CD4-positive, alpha-beta T cell (primary cell): Measurements from ENCODE around the gene KDM2B. TPM values are rescaled to one million over a fixed set of nuclear protein-coding genes. Genes with fewer than 3 reads are reported as not detected.

Experiments
- ATAC-seq: fragments of 200-7000 bp; cut with Tn5 transposase; one replicate; pipeline ENCODE4 v1.10.0; 2022; ENCODE audit warnings: mild to moderate bottlenecking; ENCODE audit not compliant: poor library complexity
- CTCF ChIA-PET: fragments of 350-600 bp; sonication (Branson Sonifier 250); formaldehyde crosslinking; loops from one replicate; lab custom pipeline; 2021; ENCODE audit warnings: antibody characterized with exemption, inconsistent platforms; lab: Charles Lee
- POLR2A ChIA-PET: fragments of 350-600 bp; sonication (Branson Sonifier 250); formaldehyde crosslinking; loops from one replicate; lab custom pipeline; 2021; ENCODE audit warnings: antibody characterized with exemption, inconsistent platforms; lab: Charles Lee
- DNase-seq, 14 experiments: peaks; one replicate each; pipeline ENCODE4 v3.0.0-alpha.2; 2013 to 2020; ENCODE audit warnings: mixed read lengths in 2 of 14
- H3K27ac ChIP-seq, 2 donors: one replicate each; pipeline versions ENCODE4 v1.5.1 to v1.7.0; 2013; ENCODE audit warnings: low read length in 2 of 2, low read depth in 1 of 2, mild to moderate bottlenecking in 1 of 2
- H3K27me3 ChIP-seq, 2 experiments: 1 replicate in 1 of 2; 2 replicates in 1 of 2; pipeline versions ENCODE4 v1.6.1 to v1.7.0; 2013; ENCODE audit warnings: low read length in 2 of 2, control low read depth in 1 of 2, mild to moderate bottlenecking in 1 of 2, moderate library complexity in 1 of 2; ENCODE audit not compliant: insufficient read depth in 2 of 2, control insufficient read depth in 1 of 2
- H3K36me3 ChIP-seq: one replicate; pipeline ENCODE4 v1.6.1; 2013; ENCODE audit warnings: low read length, control low read depth; ENCODE audit not compliant: insufficient read depth
- H3K4me1 ChIP-seq: one replicate; pipeline ENCODE4 v1.6.1; 2013; ENCODE audit warnings: low read length, control low read depth; ENCODE audit not compliant: insufficient read depth
- H3K4me3 ChIP-seq: one replicate; pipeline ENCODE4 v1.5.1; 2013; ENCODE audit warnings: mild to moderate bottlenecking, low read length, moderate library complexity
- H3K9me3 ChIP-seq, 2 experiments: 1 replicate in 1 of 2; 2 replicates in 1 of 2; pipeline versions ENCODE4 v1.6.1 to v1.7.0; 2013; ENCODE audit warnings: low read length in 2 of 2, mild to moderate bottlenecking in 2 of 2, control low read depth in 1 of 2, moderate library complexity in 1 of 2; ENCODE audit not compliant: control insufficient read depth in 1 of 2, insufficient read depth in 1 of 2
- H3K27ac Mint-ChIP-seq: one replicate; pipeline ENCODE4 v1.8.0; 2020; ENCODE audit warnings: mixed read lengths
- H3K27me3 Mint-ChIP-seq: one replicate; pipeline ENCODE4 v1.8.0; 2021; ENCODE audit warnings: mixed read lengths
- H3K36me3 Mint-ChIP-seq: one replicate; pipeline ENCODE4 v1.8.0; 2021; ENCODE audit warnings: low read depth, mixed read lengths
- H3K4me1 Mint-ChIP-seq: one replicate; pipeline ENCODE4 v1.8.0; 2021; ENCODE audit warnings: low read depth, mixed read lengths
- H3K4me3 Mint-ChIP-seq: one replicate; pipeline ENCODE4 v1.8.0; 2020; ENCODE audit warnings: mild to moderate bottlenecking, mixed read lengths
- H3K9me3 Mint-ChIP-seq: one replicate; pipeline ENCODE4 v1.8.0; 2020; ENCODE audit warnings: mixed read lengths
- CTCF ChIP-seq: fragments of 200-600 bp; IDR thresholded peaks from one replicate; pipeline ENCODE4 v1.8.0; 2022; ENCODE audit warnings: antibody characterized with exemption, mild to moderate bottlenecking
- intact Hi-C, 2 experiments: fragments of 100-400 bp; cut with DNase I in 1 of 2; cut with micrococcal nuclease in 1 of 2; formaldehyde crosslinking; loops; one replicate each; pipeline versions ENCODE4 v1.15.1 to v1.9.0; 2023 to 2025; cut with DNase I, micrococcal nuclease
- total RNA-seq, 174 experiments: library from RNA in 2 of 174; stranded (reverse) in 2 of 174; gene quantifications; one replicate each; pipeline ENCODE4 v1.2.3 and lab custom pipeline; 2021 to 2026

Gene KDM2B
- total RNA-seq, 2 experiments from 2014 or later: 60.4 to 62.6 TPM

GRCh38 chr12:121427556-121428050 lies 153.2 kb downstream of the KDM2B start:
- POLR2A ChIA-PET: no interaction called here
- CTCF ChIA-PET: no interaction called here
- H3K9me3 ChIP-seq: no peaks in the 10 kb centered on the region
- Mint-ChIP-seq H3K36me3 (peaks cover 96% of the 10 kb centered on the region), H3K4me3 (no peak overlapping the region), H3K27me3 (no peaks in the 10 kb centered on the region), H3K9me3 (no peaks in the 10 kb centered on the region), H3K4me1 (peaks cover 4% of the 10 kb centered on the region), H3K27ac (peak overlapping the region; percentile 24)
- no peaks in the 10 kb centered on the region for H3K4me1 ChIP-seq
- H3K27ac ChIP-seq: no peak overlapping the region
- no peak for ATAC-seq
- no peak for DNase-seq
- no peak overlapping the region for H3K4me3 ChIP-seq
- intact Hi-C loops: no loop called here
- TF ChIP-seq CTCF: no peak
- H3K36me3 ChIP-seq: peaks cover 82% of the 10 kb centered on the region
- no peaks in the 10 kb centered on the region for H3K27me3 ChIP-seq

GRCh38 chr12:121424624-121424975 lies 156.2 kb downstream of the KDM2B start:
- H3K27ac Mint-ChIP-seq: no peak overlapping the region
- H3K36me3 Mint-ChIP-seq: peaks cover 96% of the 10 kb centered on the region
- H3K4me3 Mint-ChIP-seq: no peak overlapping the region
- Histone ChIP-seq H3K27ac (no peak overlapping the region), H3K9me3 (no peaks in the 10 kb centered on the region), H3K4me1 (no peaks in the 10 kb centered on the region), H3K27me3 (no peaks in the 10 kb centered on the region), H3K36me3 (peaks cover 92% of the 10 kb centered on the region), H3K4me3 (no peak overlapping the region)
- POLR2A ChIA-PET: interaction anchor here (1.1 kb wide), 1 partner anchor 73 kb away, joined by 3 read pairs; the partner anchor contains the start of gene ANAPC5
- CTCF ChIA-PET: interaction anchor here (0.6 to 0.9 kb wide), 2 partner anchors 11 to 18 kb away, joined by 3 read pairs; no protein-coding TSS in a partner anchor
- H3K4me1 Mint-ChIP-seq: peaks cover 4% of the 10 kb centered on the region
- DNase-seq: no peak
- H3K27me3 Mint-ChIP-seq: no peaks in the 10 kb centered on the region
- intact Hi-C loops: no loop called here
- no peak for TF ChIP-seq CTCF
- ATAC-seq: no peak
- H3K9me3 Mint-ChIP-seq: no peaks in the 10 kb centered on the region

GRCh38 chr12:121423682-121424623 lies 156.9 kb downstream of the KDM2B start:
- Mint-ChIP-seq H3K4me1 (peaks cover 2% of the 10 kb centered on the region), H3K9me3 (no peaks in the 10 kb centered on the region), H3K4me3 (no peak overlapping the region), H3K27ac (no peak overlapping the region), H3K36me3 (peaks cover 96% of the 10 kb centered on the region), H3K27me3 (no peaks in the 10 kb centered on the region)
- ATAC-seq (no peak), DNase-seq (no peak)
- H3K27ac ChIP-seq: no peak overlapping the region
- TF ChIP-seq CTCF: no peak
- H3K36me3 ChIP-seq: peaks cover 92% of the 10 kb centered on the region
- POLR2A ChIA-PET: interaction anchor here (1.1 kb wide), 1 partner anchor 72 kb away, joined by 3 read pairs; the partner anchor contains the start of gene ANAPC5
- CTCF ChIA-PET: no interaction called here
- H3K9me3 ChIP-seq: no peaks in the 10 kb centered on the region
- H3K27me3 ChIP-seq: no peaks in the 10 kb centered on the region
- intact Hi-C loops: no loop called here
- H3K4me3 ChIP-seq: no peak overlapping the region
- H3K4me1 ChIP-seq: no peaks in the 10 kb centered on the region
